Prostate gland (tissue), 2 donors: ENCODE results near the gene NPC1.

ENCODE experiments used
- CTCF ChIP-seq, 4 experiments: fragments of 200-600 bp in 2 of 4; fragments of 450-650 bp in 2 of 4; sonication (generic) in 2 of 4; IDR thresholded peaks; 1 replicate in 3 of 4; 2 replicates in 1 of 4; pipeline ENCODE4 v1.5.1; 2016 to 2019; ENCODE audit warnings: antibody characterized with exemption in 4 of 4, mild to moderate bottlenecking in 2 of 4, moderate library complexity in 2 of 4
- POLR2A ChIP-seq: fragments of 450-650 bp; IDR thresholded peaks from one replicate; pipeline ENCODE4 v1.6.1; 2016; ENCODE audit warnings: antibody characterized with exemption, mild to moderate bottlenecking
- POLR2AphosphoS5 ChIP-seq: sonication (generic); formaldehyde crosslinking; IDR thresholded peaks from one replicate; pipeline ENCODE4 v1.6.1; 2017; ENCODE audit warnings: antibody characterized with exemption

- TF ChIP-seq CTCF (IDR thresholded peaks at IDR 0.05) (no peak), POLR2A (no peak), POLR2AphosphoS5 (no peak)
Observed at GRCh38 chr18:23526501-23527063, 59.7 kb downstream of the NPC1 start.
